ENCODE data around the gene RAB12. TPM values are rescaled to one million over a fixed set of nuclear protein-coding genes. Genes with fewer than 3 reads are reported as not detected.

The RAB12 gene
- total and polyA plus RNA-seq, 2 of the 8 experiments (the other 6 are each of a cell fraction or from before 2014, with no cell fraction given) = 19.7 to 45.9 TPM

- Histone ChIP-seq H3K4me1 (replicated peaks in 1 of 4; ENCODE audit: control insufficient read depth in 3 of 4, insufficient read depth in 4 of 4, low read length in 3 of 4) (peaks cover 8 to 24% (median 15%) of the 10 kb centered on the region in 4 experiments), H2BK5ac (ENCODE audit: low read depth, low read length) (no peak overlapping the region), H4K5ac (ENCODE audit: insufficient read length, low read depth, low read length) (no peak overlapping the region), H3K23ac (ENCODE audit: insufficient read length) (no peak overlapping the region), H3K4me2 (ENCODE audit: insufficient read depth in 1 of 2, low read depth in 2 of 2, low read length in 2 of 2) (no peak overlapping the region), H3K36me3 (ENCODE audit: control insufficient read depth in 2 of 4, insufficient read depth in 4 of 4, low read length in 3 of 4) (peaks cover 9 to 68% (median 37%) of the 10 kb centered on the region in 4 experiments; a peak in 7 of 8 replicates), H2BK120ac (replicated peaks; ENCODE audit: low read depth, low read length) (no peak overlapping the region), H3K56ac (replicated peaks; ENCODE audit: insufficient read length, low read depth, low read length) (no peak overlapping the region), H4K20me1 (replicated peaks in 1 of 2; ENCODE audit: control insufficient read depth in 1 of 2, insufficient read depth in 2 of 2, low read length in 2 of 2) (peaks cover 1 to 6% of the 10 kb centered on the region in 2 experiments), H2BK12ac (ENCODE audit: low read depth, low read length) (no peak overlapping the region), H3K9ac (replicated peaks in 1 of 4; ENCODE audit: extremely low read depth in 1 of 4, low read depth in 3 of 4, low read length in 3 of 4) (no peak overlapping the region), H4K91ac (replicated peaks; ENCODE audit: insufficient read length, low read length) (no peak overlapping the region), H3K79me2 (ENCODE audit: control insufficient read depth in 1 of 2, insufficient read depth in 2 of 2, low read length in 2 of 2) (peaks cover 0 to 71% of the 10 kb centered on the region in 2 experiments; a peak in 3 of 4 replicates), H3K4ac (replicated peaks; ENCODE audit: insufficient read length, low read depth, low read length) (no peak overlapping the region), H3K4me3 (ENCODE audit: extremely low read depth in 1 of 4, insufficient read depth in 2 of 4, low read depth in 3 of 4, low read length in 4 of 4) (no peak overlapping the region), H2BK15ac (ENCODE audit: low read length) (no peak overlapping the region), H3K14ac (ENCODE audit: insufficient read length) (no peak overlapping the region), H3K23me2 (ENCODE audit: low read depth, low read length) (no peaks in the 10 kb centered on the region), H3K27me3 (replicated peaks in 1 of 4; ENCODE audit: control insufficient read depth in 3 of 4, extremely low read depth in 1 of 4, insufficient read depth in 3 of 4, low read length in 3 of 4) (no peaks in the 10 kb centered on the region), H2AFZ (ENCODE audit: low read length) (no peak overlapping the region), H3K18ac (ENCODE audit: extremely low read depth, low read length) (no peak overlapping the region), H4K8ac (ENCODE audit: extremely low read depth, insufficient read depth, low read length) (no peak overlapping the region), H2AK5ac (ENCODE audit: low read depth, low read length) (no peak overlapping the region), H3K27ac (ENCODE audit: low read depth, low read length) (no peak overlapping the region), H3K79me1 (ENCODE audit: low read depth, low read length) (peaks cover 12% of the 10 kb centered on the region; the same call in 1 of the 2 replicates), H3K9me3 (ENCODE audit: insufficient read depth in 2 of 2, low read depth in 1 of 2, low read length in 1 of 2) (no peaks in the 10 kb centered on the region), H2BK20ac (ENCODE audit: low read length) (no peak overlapping the region)
- POLR2A ChIA-PET (ENCODE audit: partially characterized antibody) = interaction anchor here (0.8 kb wide), 1 partner anchor 9 kb away, joined by 4 read pairs; no protein-coding TSS in a partner anchor
- FAIRE-seq = no peak
- TF ChIP-seq TAF1 (IDR thresholded peaks at IDR 0.05; ENCODE audit: low read depth, low read length) = no peak
- no peak for TF ChIP-seq POLR2A (IDR thresholded peaks at IDR 0.05; ENCODE audit: control extremely low read depth in 1 of 2, low read depth in 2 of 2, low read length in 2 of 2)
- CTCF ChIA-PET (ENCODE audit: partially characterized antibody) = interaction anchor here (0.7 to 1.0 kb wide), 3 partner anchors 8 to 1086 kb away, joined by 3 to 4 read pairs (median 3); no protein-coding TSS in a partner anchor
- no peak for DNase-seq (ENCODE audit: low read depth in 1 of 2, low spot score in 2 of 2)
- 91% methylated on average over 4 of the region's 4 CpGs; no CpG with 5 or more reads in 1 of the 2 experiments for WGBS, 2 experiments (ENCODE audit: extremely low coverage in 1 of 2, insufficient coverage in 1 of 2, insufficient read length in 1 of 2, insufficient replicate concordance in 2 of 2, low coverage in 1 of 2, low lambda C conversion rate in 2 of 2, missing lambda C conversion rate in 1 of 2)
Measured at GRCh38 chr18:8632386-8632785, 23.1 kb downstream of the RAB12 start.
